CD4-positive, alpha-beta T cell treated with Interleukin-12 subunit alpha and Interleukin-12 subunit beta, for 1 hour (primary cell): ENCODE data around the gene MPG.

Experiments used
- DNase-seq: peaks from one replicate; pipeline ENCODE4 v3.0.0-alpha.2; 2020

MPG gene

GRCh38 chr16:114327-114726, 36.3 kb downstream of the MPG start:
- no peak for DNase-seq

DNA sequence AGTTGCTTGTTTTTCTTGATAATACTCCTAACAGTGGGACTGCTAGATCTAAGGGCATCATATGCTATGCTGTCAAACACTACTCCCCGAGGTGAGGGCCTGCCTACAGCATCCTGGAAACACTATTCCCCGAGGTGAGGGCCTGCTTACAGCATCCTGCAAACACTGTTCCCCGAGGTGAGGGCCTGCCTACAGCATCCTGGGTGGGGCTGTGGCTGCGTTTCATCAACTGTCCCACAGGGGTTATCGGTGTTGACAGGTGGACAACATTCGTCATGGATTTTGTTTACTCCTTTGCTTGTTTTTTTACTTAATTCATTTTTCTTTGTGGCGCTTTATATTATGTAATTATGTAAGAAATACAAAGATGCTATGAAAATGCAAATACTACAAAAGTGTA, 38.0 kb downstream of the MPG start:
- no peak for DNase-seq

DNA sequence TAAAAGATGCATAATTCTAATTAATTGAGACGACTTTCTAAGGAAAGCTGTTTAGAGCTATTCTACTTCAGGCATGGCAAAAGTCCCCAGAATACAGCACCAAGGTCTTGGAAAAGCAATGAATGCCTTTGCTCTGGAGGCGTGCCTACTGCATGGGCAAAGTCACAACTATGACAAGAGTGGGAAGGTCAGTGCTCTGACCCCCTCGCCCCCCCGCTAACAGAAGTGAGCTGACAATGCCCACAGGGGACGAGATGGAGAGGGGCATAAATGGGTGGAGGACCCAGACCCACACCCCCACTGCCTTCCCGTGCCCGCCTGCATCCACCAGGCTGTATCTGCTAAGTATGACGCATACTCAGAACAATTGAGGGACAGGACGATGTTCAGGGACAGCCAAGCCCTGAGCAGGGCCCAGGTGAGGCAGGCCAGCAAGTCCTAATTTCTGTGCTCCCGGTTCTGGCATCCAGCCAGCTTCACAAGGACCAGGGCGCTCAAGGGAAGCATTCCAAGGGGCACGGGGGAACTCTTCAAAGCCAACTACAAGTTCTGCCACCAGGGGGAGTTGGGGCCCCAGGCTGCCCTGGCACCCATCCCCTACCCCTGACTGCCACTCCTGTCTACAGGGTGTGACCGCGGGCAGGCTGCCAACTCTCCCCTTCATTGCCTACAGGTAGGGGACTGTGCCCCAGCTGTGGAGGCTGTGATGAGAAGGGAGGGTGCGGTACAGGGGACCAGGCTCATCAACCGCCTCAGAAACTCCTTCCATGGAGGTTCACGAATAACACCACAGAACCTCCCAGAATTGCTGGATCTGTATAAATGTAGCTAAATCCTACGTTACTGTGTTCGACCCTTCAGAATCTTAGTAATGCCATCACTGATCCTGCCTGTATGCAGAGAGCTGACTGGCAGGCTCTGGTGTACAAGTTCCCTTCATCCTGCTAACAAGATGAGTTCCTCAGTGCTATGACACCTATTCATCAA, 39.6 kb downstream of the MPG start:
- peak; percentile 75 for DNase-seq

GRCh38 chr16:118857-119256, 40.8 kb downstream of the MPG start:
- DNase-seq: no peak

DNA sequence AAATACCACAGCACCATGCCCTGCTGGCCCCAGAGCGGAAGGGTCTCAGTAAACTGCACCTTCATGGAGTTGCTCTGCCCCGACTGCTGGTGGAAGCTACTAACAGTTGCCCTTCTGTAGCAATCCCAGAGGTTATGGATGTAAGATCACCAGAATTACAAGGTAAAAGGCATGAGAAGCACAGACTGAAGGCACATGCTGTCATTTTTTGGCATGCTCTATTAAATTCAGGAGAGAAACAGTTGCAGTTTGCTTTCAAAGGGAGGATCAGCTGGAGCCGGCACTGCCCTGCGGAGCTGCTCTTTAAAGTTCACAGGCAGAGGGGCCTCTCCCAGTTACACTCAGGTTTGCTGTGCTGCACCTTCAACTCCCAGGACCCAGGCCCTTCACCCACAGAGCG, 41.3 kb downstream of the MPG start:
- no peak for DNase-seq

GRCh38 chr16:119835-120491, 41.9 kb downstream of the MPG start:
- no peak for DNase-seq

- no peak for DNase-seq
These were observed 42.7 kb downstream of the MPG start for GRCh38 chr16:120756-121155.

DNA sequence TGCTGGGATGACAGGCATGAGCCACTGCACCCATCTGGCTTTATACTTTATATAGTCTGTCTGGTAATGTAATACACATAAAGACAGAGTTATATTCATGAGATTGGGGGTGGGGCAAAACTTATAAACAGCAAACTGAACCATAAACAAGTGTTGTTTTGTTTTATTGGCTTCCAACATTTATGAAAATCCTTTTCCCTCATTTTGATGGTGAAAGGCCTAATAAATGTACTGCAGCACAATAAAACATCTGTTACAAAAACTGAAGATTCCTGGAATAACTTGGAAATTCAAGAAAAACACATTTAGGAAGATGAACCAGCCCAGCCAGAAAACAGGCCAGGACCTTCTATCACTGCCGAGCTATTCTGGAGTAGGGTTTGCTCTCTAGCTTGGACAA, 44.3 kb downstream of the MPG start:
- no peak for DNase-seq

DNA sequence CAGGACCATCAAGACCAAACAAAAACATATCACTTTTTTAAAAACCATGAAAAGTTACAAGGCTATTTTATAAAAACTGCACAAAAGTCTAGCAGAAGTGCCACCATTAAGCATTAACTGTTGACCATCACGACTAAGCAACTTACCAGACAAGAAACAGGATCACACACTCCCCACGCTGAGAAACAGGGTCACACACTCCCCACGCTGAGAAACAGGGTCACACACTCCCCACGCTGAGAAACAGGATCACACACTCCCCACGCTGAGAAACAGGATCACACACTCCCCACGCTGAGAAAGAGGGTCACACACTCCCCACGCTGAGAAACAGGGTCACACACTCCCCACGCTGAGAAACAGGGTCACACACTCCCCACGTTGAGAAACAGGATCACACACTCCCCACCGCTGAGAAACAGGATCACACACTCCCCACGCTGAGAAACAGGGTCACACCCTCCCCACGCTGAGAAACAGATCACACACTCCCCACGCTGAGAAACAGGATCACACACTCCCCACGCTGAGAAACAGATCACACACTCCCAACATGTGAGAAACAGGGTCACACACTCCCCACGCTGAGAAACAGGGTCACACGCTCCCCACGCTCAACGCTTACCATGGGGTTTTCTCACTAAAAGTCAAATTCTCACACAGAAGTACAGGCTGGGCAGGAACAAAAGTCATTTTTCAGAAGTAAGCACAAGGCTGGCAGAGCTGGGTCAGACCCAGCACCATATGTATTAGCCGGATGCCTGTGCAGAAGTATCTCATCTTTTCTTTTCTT, 45.7 kb downstream of the MPG start:
- DNase-seq: peak; percentile 31

DNA sequence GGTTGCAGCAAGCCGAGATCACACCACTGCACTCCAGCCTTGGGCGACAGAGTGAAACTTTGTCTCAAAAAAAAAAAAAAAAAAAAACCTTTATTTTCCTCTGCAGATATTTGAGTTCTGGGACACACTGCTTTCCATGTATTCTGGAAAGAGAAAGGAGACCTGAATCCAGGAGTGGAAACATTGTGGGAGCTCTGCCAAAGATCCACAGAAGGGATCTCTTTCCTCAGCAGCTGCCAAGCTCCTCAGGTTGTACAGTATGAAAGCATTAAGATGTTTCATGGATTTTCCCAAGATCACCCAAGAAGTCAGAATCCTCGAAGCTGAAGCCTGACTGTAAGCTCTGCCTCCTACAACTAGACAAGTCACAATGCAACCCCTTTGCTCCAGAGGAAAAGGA, 47.0 kb downstream of the MPG start:
- no peak for DNase-seq

GRCh38 chr16:129075-129474, 51.0 kb downstream of the MPG start:
- no peak for DNase-seq

DNA sequence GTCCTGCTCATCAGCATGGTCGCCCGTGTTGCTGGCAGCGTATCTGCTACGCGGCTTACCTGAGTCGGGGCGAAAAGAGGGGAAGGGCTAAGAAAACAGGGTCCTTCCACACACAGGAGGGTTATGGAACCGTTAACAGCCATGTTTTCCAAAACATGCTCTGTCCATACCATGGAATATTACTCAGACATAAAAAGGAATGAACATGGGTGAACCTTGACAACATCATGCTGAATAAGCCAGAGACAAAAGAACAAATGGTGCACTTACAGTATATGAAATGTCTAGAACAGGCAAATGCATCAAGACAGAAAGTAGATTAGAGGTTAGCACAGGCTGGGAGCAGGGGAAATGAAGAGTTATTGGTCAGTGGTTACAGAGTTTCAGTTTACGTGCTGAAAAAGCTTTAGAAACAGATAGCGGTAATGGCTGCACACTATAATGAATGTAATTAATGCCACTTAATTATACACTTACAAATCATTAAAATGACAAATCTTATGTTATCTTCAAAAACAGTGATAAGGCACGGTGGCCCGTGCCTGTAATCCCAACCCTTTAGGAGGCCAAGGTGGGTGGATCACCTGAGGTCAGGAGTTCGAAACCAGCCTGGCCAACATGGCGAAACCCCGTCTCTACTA, 52.6 kb downstream of the MPG start:
- DNase-seq: no peak

GRCh38 chr16:132120-132519, 54.1 kb downstream of the MPG start:
- DNase-seq: no peak

DNA sequence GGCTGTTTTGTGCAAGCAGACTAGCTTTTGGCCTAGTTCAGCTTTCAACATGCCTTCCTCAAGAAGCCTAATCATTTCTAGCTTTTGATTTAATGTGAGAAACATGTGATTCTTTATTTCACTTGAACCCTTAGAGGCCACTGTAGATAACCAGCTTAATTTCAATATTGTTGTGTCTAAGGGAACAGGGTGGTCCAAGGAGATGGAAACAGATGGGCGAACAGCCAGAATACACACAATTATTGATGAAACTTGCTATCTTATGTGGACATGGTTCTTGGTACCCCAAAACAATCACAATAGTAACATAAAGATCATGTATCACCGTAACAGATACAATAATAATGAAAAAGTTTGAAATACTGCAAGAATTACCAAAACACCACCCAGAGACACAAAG, 55.7 kb downstream of the MPG start:
- no peak for DNase-seq
